SK-N-SH (cell line): Measurements from ENCODE around the gene PRIM2. TPM values are rescaled to one million over a fixed set of nuclear protein-coding genes. Genes with fewer than 3 reads are reported as not detected.

Experiments
- CTCF ChIA-PET: fragments of 300-600, 350-600 bp; formaldehyde crosslinking; extraction: SDS; loops from one replicate; lab custom pipeline; 2021; lab: Yijun Ruan, JAX
- POLR2A ChIA-PET: fragments of 350-600 bp; sonication (Branson Sonifier 250); formaldehyde crosslinking; extraction: SDS; loops from one replicate; lab custom pipeline; 2020; ENCODE audit warnings: antibody characterized with exemption, inconsistent platforms; lab: Yijun Ruan, JAX
- DNase-seq: peaks from one replicate; pipeline ENCODE4 v3.0.0; 2012
- H2AFZ ChIP-seq: fragments of 200-600 bp; sonication (generic); 2 replicates; pipeline ENCODE4 v1.8.1; 2016; ENCODE audit warnings: antibody characterized with exemption, mild to moderate bottlenecking, low read depth
- H3F3A ChIP-seq: fragments of 200-600 bp; sonication (generic); replicated peaks from 2 replicates; pipeline ENCODE3; 2016; ENCODE audit warnings: antibody characterized with exemption, mild to moderate bottlenecking; ENCODE audit not compliant: insufficient read depth
- H3K27ac ChIP-seq, 2 experiments: fragments of 200-500 bp in 1 of 2; fragments of 200-600 bp in 1 of 2; sonication (Bioruptor generic) in 1 of 2; sonication (generic), shearing (Covaris generic) in 1 of 2; 2 replicates each; pipeline versions ENCODE4 v1.5.1 to v1.6.1; 2014 to 2016; ENCODE audit warnings: low read depth in 2 of 2, inconsistent platforms in 1 of 2, low read length in 1 of 2, mild to moderate bottlenecking in 1 of 2, mixed read lengths in 1 of 2
- H3K27me3 ChIP-seq: fragments of 200-600 bp; sonication (generic), shearing (Covaris generic); 2 replicates; pipeline ENCODE4 v1.6.1; 2016; ENCODE audit warnings: mixed run types; ENCODE audit not compliant: insufficient read depth
- H3K36me3 ChIP-seq, 2 experiments: fragments of 200-500 bp in 1 of 2; fragments of 200-600 bp in 1 of 2; sonication (Bioruptor generic) in 1 of 2; sonication (generic) in 1 of 2; replicated peaks in 1 of 2; 2 replicates each; pipeline versions ENCODE3 to v1.5.1; 2014 to 2016; ENCODE audit warnings: low read length in 1 of 2, mild to moderate bottlenecking in 1 of 2; ENCODE audit not compliant: insufficient read depth in 2 of 2, control insufficient read depth in 1 of 2
- H3K4me1 ChIP-seq, 2 experiments: fragments of 200-500 bp in 1 of 2; fragments of 200-600 bp in 1 of 2; sonication (Bioruptor generic) in 1 of 2; sonication (generic), shearing (Covaris generic) in 1 of 2; 2 replicates each; pipeline versions ENCODE4 v1.5.1 to v1.6.1; 2014 to 2016; ENCODE audit warnings: low read depth in 1 of 2, low read length in 1 of 2, mixed run types in 1 of 2; ENCODE audit not compliant: insufficient read depth in 2 of 2, control insufficient read depth in 1 of 2
- H3K4me2 ChIP-seq: fragments of 200-600 bp; sonication (generic), shearing (Covaris generic); 2 replicates; pipeline ENCODE4 v1.6.1; 2017; ENCODE audit warnings: mixed run types
- H3K4me3 ChIP-seq, 2 experiments: fragments of 200-500 bp in 1 of 2; fragments of 200-600 bp in 1 of 2; sonication (Bioruptor generic) in 1 of 2; sonication (generic), shearing (Covaris generic) in 1 of 2; 2 replicates each; pipeline versions ENCODE4 v1.5.1 to v1.8.1; 2014 to 2016; ENCODE audit warnings: low read depth in 2 of 2, inconsistent platforms in 1 of 2, low read length in 1 of 2, mild to moderate bottlenecking in 1 of 2, mixed read lengths in 1 of 2, moderate library complexity in 1 of 2
- H3K79me2 ChIP-seq: fragments of 200-600 bp; sonication (generic); 2 replicates; pipeline ENCODE4 v1.8.1; 2017; ENCODE audit warnings: mild to moderate bottlenecking; ENCODE audit not compliant: insufficient read depth
- H3K9ac ChIP-seq: fragments of 200-600 bp; sonication (generic); 2 replicates; pipeline ENCODE4 v1.6.1; 2017; ENCODE audit warnings: mixed run types
- H3K9me2 ChIP-seq: fragments of 200-600 bp; sonication (generic); 2 replicates; pipeline ENCODE4 v1.6.1; 2017; ENCODE audit warnings: mixed run types
- H3K9me3 ChIP-seq: fragments of 200-600 bp; sonication (generic); 2 replicates; pipeline ENCODE4 v1.6.1; 2017; ENCODE audit warnings: mixed run types, mild to moderate bottlenecking, moderate library complexity
- H4K20me1 ChIP-seq: fragments of 200-600 bp; sonication (generic); 2 replicates; pipeline ENCODE4 v1.6.1; 2017; ENCODE audit warnings: mild to moderate bottlenecking, mixed run types; ENCODE audit not compliant: insufficient read depth
- CHD2 ChIP-seq: fragments of 150-350 bp; IDR thresholded peaks from 2 replicates; pipeline ENCODE4 v1.6.1; 2018; ENCODE audit warnings: low read length; ENCODE audit not compliant: partially characterized antibody
- EP300 ChIP-seq, 2 experiments: IDR thresholded peaks; 2 replicates each; pipeline versions ENCODE4 v1.4.0 to v1.6.1; 2012; ENCODE audit warnings: borderline replicate concordance in 1 of 2, low read depth in 1 of 2, low read length in 1 of 2
- FOSL2 ChIP-seq: IDR thresholded peaks from 2 replicates; pipeline ENCODE4 v1.4.0; 2012; ENCODE audit warnings: low read depth, mild to moderate bottlenecking, moderate library complexity, borderline replicate concordance
- FOXJ3 ChIP-seq: sonication (generic); formaldehyde crosslinking; IDR thresholded peaks from 2 replicates; pipeline ENCODE4 v1.5.1; 2020; ENCODE audit warnings: mild to moderate bottlenecking, missing genetic modification reagents
- FOXM1 ChIP-seq: IDR thresholded peaks from 2 replicates; pipeline ENCODE4 v1.4.0; 2012; ENCODE audit warnings: low read depth, mild to moderate bottlenecking
- GABPA ChIP-seq: IDR thresholded peaks from 2 replicates; pipeline ENCODE4 v1.4.0; 2012; ENCODE audit warnings: low read depth, mild to moderate bottlenecking
- GATA2 ChIP-seq: sonication (generic); formaldehyde crosslinking; IDR thresholded peaks from 2 replicates; pipeline ENCODE4 v1.5.0; 2020; ENCODE audit warnings: mild to moderate bottlenecking, missing genetic modification reagents
- NFIC ChIP-seq: IDR thresholded peaks from 2 replicates; pipeline ENCODE4 v1.4.0; 2012; ENCODE audit warnings: borderline replicate concordance
- RAD21 ChIP-seq: IDR thresholded peaks from 2 replicates; pipeline ENCODE4 v1.6.1; 2012; ENCODE audit warnings: mild to moderate bottlenecking, low read length
- RCOR1 ChIP-seq: fragments of 150-350 bp; IDR thresholded peaks from 2 replicates; pipeline ENCODE4 v1.6.1; 2017; ENCODE audit warnings: antibody characterized with exemption, low read length
- RXRA ChIP-seq: IDR thresholded peaks from 2 replicates; pipeline ENCODE4 v1.4.0; 2012; ENCODE audit warnings: low read depth, mild to moderate bottlenecking, borderline replicate concordance
- SIN3A ChIP-seq: IDR thresholded peaks from 2 replicates; pipeline ENCODE4 v1.6.1; 2012; ENCODE audit warnings: low read depth, mild to moderate bottlenecking, low read length, moderate library complexity, borderline replicate concordance
- TAF1 ChIP-seq: IDR thresholded peaks from 2 replicates; pipeline ENCODE4 v1.6.1; 2012; ENCODE audit warnings: low read depth, mild to moderate bottlenecking, low read length, moderate library complexity, borderline replicate concordance
- TCF12 ChIP-seq: IDR thresholded peaks from 2 replicates; pipeline ENCODE4 v1.4.0; 2012
- TEAD4 ChIP-seq: IDR thresholded peaks from 2 replicates; pipeline ENCODE4 v1.4.0; 2012; ENCODE audit warnings: mild to moderate bottlenecking, borderline replicate concordance; ENCODE audit not compliant: insufficient read depth
- YY1 ChIP-seq: IDR thresholded peaks from 2 replicates; pipeline ENCODE4 v1.4.0; 2012; ENCODE audit warnings: low read depth, mild to moderate bottlenecking
- WGBS: methylation state at CpG from one replicate; pipeline ENCODE4 v1.1.6; 2017; ENCODE audit warnings: low lambda C conversion rate; 5-methylcytosine and 5-hydroxymethylcytosine counted together
- polyA plus RNA-seq, 3 experiments: library from polyadenylated mRNA; depleted of rRNA; stranded (reverse); fragments of >200 nt; gene quantifications; 2 replicates each; pipeline ENCODE4 v1.2.3, GENCODE V29; 2012
- TF ChIP-seq, protein P1 (sequence below): IDR thresholded peaks from 2 replicates; pipeline ENCODE4 v1.4.0; 2012; ENCODE audit warnings: low read depth
- TF ChIP-seq, protein P2 (sequence below): fragments of 150-350 bp; IDR thresholded peaks from 2 replicates; pipeline ENCODE4 v1.6.1; 2016; ENCODE audit warnings: mild to moderate bottlenecking, low read depth, low read length
- TF ChIP-seq, protein P3 (sequence below): IDR thresholded peaks from 2 replicates; pipeline ENCODE4; 2012
- TF ChIP-seq, protein P4 (sequence below): fragments of 150-350 bp; IDR thresholded peaks from 2 replicates; pipeline ENCODE4 v1.6.1; 2017; ENCODE audit warnings: antibody characterized with exemption, low read length, low read depth, borderline replicate concordance
- TF ChIP-seq, protein P5 (sequence below): fragments of 200-600 bp; sonication (generic); IDR thresholded peaks from 2 replicates; pipeline ENCODE4 v1.6.1; 2017; ENCODE audit warnings: antibody characterized with exemption, mild to moderate bottlenecking, moderate library complexity

The PRIM2 gene
- polyA plus RNA-seq, 1 of the 3 experiments (the other 2 are of a cell fraction), result 14.1 TPM

DNA sequence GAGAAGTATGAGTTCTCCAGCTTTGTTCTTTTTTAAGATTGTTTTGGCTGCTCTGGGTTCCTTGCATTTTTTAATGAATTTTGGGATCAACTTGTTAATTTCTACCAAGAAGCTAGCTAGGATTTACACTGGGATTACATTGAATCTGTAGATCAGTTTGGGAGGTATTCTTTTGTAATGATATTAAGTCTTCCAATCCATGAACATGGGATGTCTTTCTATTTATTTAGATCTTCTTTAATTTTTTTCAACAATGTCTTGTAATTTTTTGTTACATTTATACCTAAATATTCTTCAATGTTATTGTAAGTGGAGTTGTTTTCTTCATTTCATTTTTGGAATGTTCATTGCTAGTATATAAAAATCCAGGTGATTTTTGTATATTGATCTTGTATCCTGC, 12.5 kb downstream of the PRIM2 start:
- Histone ChIP-seq H3K9me3 (peaks cover 39% of the 10 kb centered on the region), H3K27me3 (no peaks in the 10 kb centered on the region), H3K4me3 (no peak overlapping the region), H3K9ac (no peak overlapping the region), H3F3A (peaks cover 17% of the 10 kb centered on the region), H3K36me3 (peaks cover 59 to 95% of the 10 kb centered on the region in 2 experiments), H3K4me1 (no peaks in the 10 kb centered on the region), H4K20me1 (no peaks in the 10 kb centered on the region), H3K79me2 (peaks cover 91% of the 10 kb centered on the region), H3K4me2 (no peak overlapping the region)
- POLR2A ChIA-PET, result no interaction called here
- no peak for TF ChIP-seq TCF12
- TF ChIP-seq, protein P1, sequence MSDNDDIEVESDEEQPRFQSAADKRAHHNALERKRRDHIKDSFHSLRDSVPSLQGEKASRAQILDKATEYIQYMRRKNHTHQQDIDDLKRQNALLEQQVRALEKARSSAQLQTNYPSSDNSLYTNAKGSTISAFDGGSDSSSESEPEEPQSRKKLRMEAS, result no peak
- no peak for TF ChIP-seq FOSL2
- TF ChIP-seq EP300 (IDR thresholded peaks at IDR 0.05; ENCODE audit: borderline replicate concordance in 1 of 2, low read depth in 1 of 2, low read length in 1 of 2), result no peak
- TF ChIP-seq TEAD4, result no peak
- no peak for TF ChIP-seq SIN3A
- TF ChIP-seq FOXJ3 (CRISPR knock-in tag), result no peak
- TF ChIP-seq RAD21, result no peak
- TF ChIP-seq NFIC, result no peak
- no peak for TF ChIP-seq TAF1
- TF ChIP-seq RCOR1, result no peak
- TF ChIP-seq, protein P2, sequence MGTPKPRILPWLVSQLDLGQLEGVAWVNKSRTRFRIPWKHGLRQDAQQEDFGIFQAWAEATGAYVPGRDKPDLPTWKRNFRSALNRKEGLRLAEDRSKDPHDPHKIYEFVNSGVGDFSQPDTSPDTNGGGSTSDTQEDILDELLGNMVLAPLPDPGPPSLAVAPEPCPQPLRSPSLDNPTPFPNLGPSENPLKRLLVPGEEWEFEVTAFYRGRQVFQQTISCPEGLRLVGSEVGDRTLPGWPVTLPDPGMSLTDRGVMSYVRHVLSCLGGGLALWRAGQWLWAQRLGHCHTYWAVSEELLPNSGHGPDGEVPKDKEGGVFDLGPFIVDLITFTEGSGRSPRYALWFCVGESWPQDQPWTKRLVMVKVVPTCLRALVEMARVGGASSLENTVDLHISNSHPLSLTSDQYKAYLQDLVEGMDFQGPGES, result no peak
- no peak for TF ChIP-seq CHD2
- TF ChIP-seq, protein P3, sequence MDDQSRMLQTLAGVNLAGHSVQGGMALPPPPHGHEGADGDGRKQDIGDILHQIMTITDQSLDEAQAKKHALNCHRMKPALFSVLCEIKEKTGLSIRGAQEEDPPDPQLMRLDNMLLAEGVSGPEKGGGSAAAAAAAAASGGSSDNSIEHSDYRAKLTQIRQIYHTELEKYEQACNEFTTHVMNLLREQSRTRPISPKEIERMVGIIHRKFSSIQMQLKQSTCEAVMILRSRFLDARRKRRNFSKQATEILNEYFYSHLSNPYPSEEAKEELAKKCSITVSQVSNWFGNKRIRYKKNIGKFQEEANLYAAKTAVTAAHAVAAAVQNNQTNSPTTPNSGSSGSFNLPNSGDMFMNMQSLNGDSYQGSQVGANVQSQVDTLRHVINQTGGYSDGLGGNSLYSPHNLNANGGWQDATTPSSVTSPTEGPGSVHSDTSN, result no peak
- TF ChIP-seq GABPA, result no peak
- no peak for TF ChIP-seq GATA2
- TF ChIP-seq, all 33 proteins: peak for 0
- CTCF ChIA-PET, result interaction anchor here (1.0 kb wide), 1 partner anchor 14 kb away, joined by 3 read pairs; no protein-coding TSS in a partner anchor
- Histone ChIP-seq H3K9me2 (no peaks in the 10 kb centered on the region), H3K27ac (no peak overlapping the region), H2AFZ (no peak overlapping the region)
- DNase-seq, result no peak

DNA sequence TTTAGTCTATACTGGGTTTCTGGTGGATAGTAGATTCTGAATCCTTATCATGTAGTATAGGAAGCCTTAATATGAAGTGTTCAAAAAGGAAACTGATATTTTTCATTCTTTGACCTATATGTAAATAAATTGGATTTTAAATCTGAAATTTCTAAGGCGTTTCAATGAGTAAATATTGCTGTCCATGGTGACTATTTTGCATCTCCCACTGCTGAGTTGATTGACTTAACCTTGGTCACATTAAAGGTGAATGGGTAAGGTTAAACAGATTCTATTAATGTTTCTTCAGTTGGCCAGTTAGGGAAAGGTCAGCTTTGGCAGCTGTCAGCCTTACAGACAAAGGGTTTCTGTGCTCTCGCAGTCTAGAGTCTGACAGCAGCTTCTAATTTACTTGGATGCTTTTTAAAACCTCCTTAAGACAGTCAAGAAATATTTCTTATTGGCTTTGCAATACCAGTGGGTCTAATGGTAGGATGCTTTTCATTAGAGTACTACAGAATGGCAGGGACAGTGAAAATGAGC, 24.8 kb downstream of the PRIM2 start:
- no peaks in the 10 kb centered on the region for H3K9me2 ChIP-seq
- H3K4me3 ChIP-seq, result no peak overlapping the region
- H3F3A ChIP-seq, result no peaks in the 10 kb centered on the region
- ChIA-PET POLR2A (no interaction called here), CTCF (no interaction called here)
- H3K27ac ChIP-seq, result no peak overlapping the region
- H3K4me2 ChIP-seq, result no peak overlapping the region
- H3K27me3 ChIP-seq, result no peaks in the 10 kb centered on the region
- no peaks in the 10 kb centered on the region for H3K9me3 ChIP-seq
- no peaks in the 10 kb centered on the region for H3K36me3 ChIP-seq
- H4K20me1 ChIP-seq, result no peaks in the 10 kb centered on the region
- no peak overlapping the region for H3K9ac ChIP-seq
- no peak overlapping the region for H2AFZ ChIP-seq
- 91% methylated on average over 2 of the region's 2 CpGs for WGBS
- H3K4me1 ChIP-seq, result no peaks in the 10 kb centered on the region
- TF ChIP-seq RXRA (no peak), YY1 (no peak), TEAD4 (no peak), FOXJ3 (CRISPR knock-in tag) (no peak), RCOR1 (no peak), FOXM1 (no peak), GABPA (no peak), FOSL2 (no peak), CHD2 (no peak)
- TF ChIP-seq, protein P4, sequence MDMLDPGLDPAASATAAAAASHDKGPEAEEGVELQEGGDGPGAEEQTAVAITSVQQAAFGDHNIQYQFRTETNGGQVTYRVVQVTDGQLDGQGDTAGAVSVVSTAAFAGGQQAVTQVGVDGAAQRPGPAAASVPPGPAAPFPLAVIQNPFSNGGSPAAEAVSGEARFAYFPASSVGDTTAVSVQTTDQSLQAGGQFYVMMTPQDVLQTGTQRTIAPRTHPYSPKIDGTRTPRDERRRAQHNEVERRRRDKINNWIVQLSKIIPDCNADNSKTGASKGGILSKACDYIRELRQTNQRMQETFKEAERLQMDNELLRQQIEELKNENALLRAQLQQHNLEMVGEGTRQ, result no peak
- TF ChIP-seq, protein P2, result no peak
- TF ChIP-seq, protein P5, sequence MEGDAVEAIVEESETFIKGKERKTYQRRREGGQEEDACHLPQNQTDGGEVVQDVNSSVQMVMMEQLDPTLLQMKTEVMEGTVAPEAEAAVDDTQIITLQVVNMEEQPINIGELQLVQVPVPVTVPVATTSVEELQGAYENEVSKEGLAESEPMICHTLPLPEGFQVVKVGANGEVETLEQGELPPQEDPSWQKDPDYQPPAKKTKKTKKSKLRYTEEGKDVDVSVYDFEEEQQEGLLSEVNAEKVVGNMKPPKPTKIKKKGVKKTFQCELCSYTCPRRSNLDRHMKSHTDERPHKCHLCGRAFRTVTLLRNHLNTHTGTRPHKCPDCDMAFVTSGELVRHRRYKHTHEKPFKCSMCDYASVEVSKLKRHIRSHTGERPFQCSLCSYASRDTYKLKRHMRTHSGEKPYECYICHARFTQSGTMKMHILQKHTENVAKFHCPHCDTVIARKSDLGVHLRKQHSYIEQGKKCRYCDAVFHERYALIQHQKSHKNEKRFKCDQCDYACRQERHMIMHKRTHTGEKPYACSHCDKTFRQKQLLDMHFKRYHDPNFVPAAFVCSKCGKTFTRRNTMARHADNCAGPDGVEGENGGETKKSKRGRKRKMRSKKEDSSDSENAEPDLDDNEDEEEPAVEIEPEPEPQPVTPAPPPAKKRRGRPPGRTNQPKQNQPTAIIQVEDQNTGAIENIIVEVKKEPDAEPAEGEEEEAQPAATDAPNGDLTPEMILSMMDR, result no peak
- no peak for DNase-seq
- H3K79me2 ChIP-seq, result peaks cover 53% of the 10 kb centered on the region
